OCI-LY1 (cell line): ENCODE measurements around the gene FGA.

ENCODE experiments used
- EZH2 ChIP-seq: fragments of 200-600 bp; sonication (generic), shearing (Covaris generic); IDR thresholded peaks from 2 replicates; pipeline ENCODE4 v1.8.0; 2017; ENCODE audit warnings: borderline replicate concordance, mixed run types, mild to moderate bottlenecking, antibody characterized with exemption, low read length, moderate library complexity, mixed read lengths
- TF ChIP-seq, protein P1 (sequence below): fragments of 200-600 bp; sonication (generic), shearing (Covaris generic); IDR thresholded peaks from 2 replicates; pipeline ENCODE4 v1.5.1; 2017; ENCODE audit warnings: mild to moderate bottlenecking, antibody characterized with exemption, low read length, moderate library complexity, mixed read lengths

DNA sequence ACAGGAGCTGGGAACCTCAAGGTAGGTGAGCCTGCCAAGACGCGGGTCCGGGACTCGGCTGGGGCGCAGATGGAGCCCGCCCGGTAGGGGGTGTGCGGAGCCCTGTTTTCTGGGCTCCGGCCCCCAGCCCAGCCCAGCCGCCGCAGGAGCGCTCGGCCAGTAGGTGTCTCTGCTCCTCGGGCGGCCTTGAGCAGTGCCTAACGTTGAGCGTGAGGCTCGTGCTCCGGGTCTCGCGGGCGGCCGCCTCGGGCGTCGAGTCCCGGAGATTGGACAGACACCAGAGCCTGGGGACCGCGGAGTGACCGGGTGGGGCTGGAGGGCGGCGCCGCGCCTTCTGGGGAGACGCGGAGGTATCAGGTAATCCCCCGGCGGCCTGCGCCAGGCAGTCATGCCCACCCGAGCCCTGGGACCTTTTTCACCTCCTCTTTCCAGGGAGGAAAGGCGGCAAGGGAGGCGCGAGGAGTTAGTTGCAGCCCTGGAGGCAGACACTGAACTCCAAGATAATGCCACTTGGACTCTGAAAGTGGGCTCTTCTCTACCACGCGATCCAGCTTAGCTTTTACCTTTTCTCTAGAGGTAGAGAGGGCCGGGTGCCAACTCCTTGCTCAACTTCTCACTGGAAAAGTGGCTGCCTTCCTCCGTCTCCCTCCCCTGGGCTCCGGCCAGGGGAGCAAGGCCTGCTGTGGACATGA, 36.4 kb upstream of the FGA start:
- TF ChIP-seq, protein P1, sequence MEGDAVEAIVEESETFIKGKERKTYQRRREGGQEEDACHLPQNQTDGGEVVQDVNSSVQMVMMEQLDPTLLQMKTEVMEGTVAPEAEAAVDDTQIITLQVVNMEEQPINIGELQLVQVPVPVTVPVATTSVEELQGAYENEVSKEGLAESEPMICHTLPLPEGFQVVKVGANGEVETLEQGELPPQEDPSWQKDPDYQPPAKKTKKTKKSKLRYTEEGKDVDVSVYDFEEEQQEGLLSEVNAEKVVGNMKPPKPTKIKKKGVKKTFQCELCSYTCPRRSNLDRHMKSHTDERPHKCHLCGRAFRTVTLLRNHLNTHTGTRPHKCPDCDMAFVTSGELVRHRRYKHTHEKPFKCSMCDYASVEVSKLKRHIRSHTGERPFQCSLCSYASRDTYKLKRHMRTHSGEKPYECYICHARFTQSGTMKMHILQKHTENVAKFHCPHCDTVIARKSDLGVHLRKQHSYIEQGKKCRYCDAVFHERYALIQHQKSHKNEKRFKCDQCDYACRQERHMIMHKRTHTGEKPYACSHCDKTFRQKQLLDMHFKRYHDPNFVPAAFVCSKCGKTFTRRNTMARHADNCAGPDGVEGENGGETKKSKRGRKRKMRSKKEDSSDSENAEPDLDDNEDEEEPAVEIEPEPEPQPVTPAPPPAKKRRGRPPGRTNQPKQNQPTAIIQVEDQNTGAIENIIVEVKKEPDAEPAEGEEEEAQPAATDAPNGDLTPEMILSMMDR: peak; percentile 34
- TF ChIP-seq EZH2: no peak
